ENCODE measurements around the gene URB1. TPM values are rescaled to one million over a fixed set of nuclear protein-coding genes. Genes with fewer than 3 reads are reported as not detected.

The URB1 gene
- total and polyA plus RNA-seq, 12 donors = 5.2 to 31.6 (median 16.1) TPM

GRCh38 chr21:32377991-32378390, 14.8 kb downstream of the URB1 start:
- intact Hi-C loops (cut with DNase I) = no loop called here
- Histone ChIP-seq H3K36me3 (replicated peaks in 1 of 2) (peaks cover 0 to 19% of the 10 kb centered on the region in 2 donors), H3K27ac (no peak overlapping the region), H3K4me1 (replicated peaks in 1 of 2) (peaks cover 11 to 13% of the 10 kb centered on the region in 2 donors), H3K4me3 (no peak overlapping the region), H3K9me3 (replicated peaks in 1 of 3) (no peaks in the 10 kb centered on the region), H3K27me3 (no peaks in the 10 kb centered on the region)
- peak in 1 of 7 donors; percentile 29 for DNase-seq
- TF ChIP-seq POLR2A (IDR thresholded peaks at IDR 0.05) (no peak), CTCF (IDR thresholded peaks at IDR 0.05) (no peak)
- 79 to 84% (median 81%) methylated on average over 7 of the region's 7 CpGs for WGBS, 4 donors

GRCh38 chr21:32377506-32377905, 15.3 kb downstream of the URB1 start:
- intact Hi-C loops (cut with DNase I) = no loop called here
- no peak overlapping the region for H3K27ac ChIP-seq

GRCh38 chr21:32372755-32373154, 20.1 kb downstream of the URB1 start:
- peak overlapping the region in 4 of 5 donors; percentile 74 to 87 (median 77) for H3K27ac ChIP-seq
- peaks cover 0 to 7% of the 10 kb centered on the region in 2 donors for H3K36me3 ChIP-seq (replicated peaks in 1 of 2)
- H3K27me3 ChIP-seq = no peaks in the 10 kb centered on the region
- H3K4me1 ChIP-seq (replicated peaks in 1 of 2) = peaks cover 31 to 33% of the 10 kb centered on the region in 2 donors
- intact Hi-C loops (cut with DNase I) = no loop called here
- no peaks in the 10 kb centered on the region for H3K9me3 ChIP-seq (replicated peaks in 1 of 3)
- TF ChIP-seq POLR2A (IDR thresholded peaks at IDR 0.05) (no peak), CTCF (IDR thresholded peaks at IDR 0.05) (no peak)
- WGBS, 4 donors = 41 to 50% (median 50%) methylated on average over 3 of the region's 3 CpGs
- DNase-seq = no peak
- H3K4me3 ChIP-seq = no peak overlapping the region

More at GRCh38 chr21:32377506-32377905, 15.3 kb downstream of the URB1 start:
- Histone ChIP-seq H3K4me1 (replicated peaks in 1 of 2) (peaks cover 14 to 16% of the 10 kb centered on the region in 2 donors), H3K4me3 (no peak overlapping the region), H3K9me3 (replicated peaks in 1 of 3) (no peaks in the 10 kb centered on the region), H3K36me3 (replicated peaks in 1 of 2) (peaks cover 0 to 15% of the 10 kb centered on the region in 2 donors), H3K27me3 (no peaks in the 10 kb centered on the region)
- no peak for TF ChIP-seq CTCF (IDR thresholded peaks at IDR 0.05)
- no peak for TF ChIP-seq POLR2A (IDR thresholded peaks at IDR 0.05)
- 90 to 98% (median 95%) methylated on average over 7 to 8 of the region's 8 CpGs for WGBS, 4 donors
- peak in 1 of 7 donors; percentile 29 for DNase-seq

- Histone ChIP-seq H3K27ac (peak overlapping the region; percentile 36 to 87 (median 75)), H3K9me3 (replicated peaks in 1 of 3) (no peaks in the 10 kb centered on the region), H3K4me1 (replicated peaks in 1 of 2) (peaks cover 28 to 30% of the 10 kb centered on the region in 2 donors), H3K27me3 (no peaks in the 10 kb centered on the region), H3K36me3 (replicated peaks in 1 of 2) (peaks cover 0 to 15% of the 10 kb centered on the region in 2 donors), H3K4me3 (peak overlapping the region in 1 of 4 donors; percentile 7)
- peak in 1 of 2 donors; percentile 47 for TF ChIP-seq POLR2A (IDR thresholded peaks at IDR 0.05)
- TF ChIP-seq CTCF (IDR thresholded peaks at IDR 0.05) = no peak
- peak; percentile 38 to 75 (median 71) for DNase-seq
- intact Hi-C loops (cut with DNase I) = no loop called here
- 23 to 35% (median 28%) methylated on average over 4 to 6 of the region's 6 CpGs for WGBS, 4 donors
Measured at GRCh38 chr21:32371913-32372314, 20.9 kb downstream of the URB1 start.
